Activated CD4-positive, CD25-positive, alpha-beta regulatory T cell (primary cell): ENCODE measurements around the gene ADIRF.
"Not testable (repeated sequence)": the region's sequence is repeated elsewhere in the genome, so short reads cannot be mapped to it uniquely, and the experiment has no call there.

ENCODE experiments used
- DNase-seq, 4 experiments: peaks; one replicate each; lab custom pipeline; 2025; lab: John Stamatoyannopoulos, UW

ADIRF gene

GRCh38 chr10:86946213-86947155 is 21.8 kb upstream of the ADIRF start:
- DNase-seq = no peak

- DNase-seq = not testable (repeated sequence)
These were observed 20.5 kb upstream of the ADIRF start for GRCh38 chr10:86947806-86948205.

- DNase-seq = peak in 1 of 4 experiments; percentile 11
These were observed 17.9 kb upstream of the ADIRF start for GRCh38 chr10:86950349-86950748.

GRCh38 chr10:86951184-86951761 is 17.0 kb upstream of the ADIRF start:
- no peak for DNase-seq

GRCh38 chr10:86952106-86952505 is 16.2 kb upstream of the ADIRF start:
- no peak for DNase-seq

- DNase-seq = not testable (repeated sequence)
These were observed 15.6 kb upstream of the ADIRF start for GRCh38 chr10:86952697-86953096.

GRCh38 chr10:86953747-86954680 is 14.3 kb upstream of the ADIRF start:
- DNase-seq = no peak

GRCh38 chr10:86954681-86955500 is 13.4 kb upstream of the ADIRF start:
- no peak for DNase-seq

- no peak for DNase-seq
These were observed 12.6 kb upstream of the ADIRF start for GRCh38 chr10:86955501-86956194.

GRCh38 chr10:86956195-86956847 is 12.0 kb upstream of the ADIRF start:
- DNase-seq = no peak

GRCh38 chr10:86956848-86957448 is 11.3 kb upstream of the ADIRF start:
- DNase-seq = no peak

GRCh38 chr10:86957471-86958115 is 10.7 kb upstream of the ADIRF start, which contains the start of gene MMRN2:
Gene MMRN2 (minus strand): TSS chr10:86957615. CDS start chr10:86957541, 74 bp downstream.
- DNase-seq = no peak

- no peak for DNase-seq
These were observed 10.0 kb upstream of the ADIRF start, which contains the start of gene SNCG for GRCh38 chr10:86958116-86958900. Gene SNCG (plus strand): TSS chr10:86958599. CDS start chr10:86958698, 99 bp downstream.

GRCh38 chr10:86958901-86959736 is 9.2 kb upstream of the ADIRF start:
- DNase-seq = no peak

GRCh38 chr10:86959737-86960002 is 8.6 kb upstream of the ADIRF start:
- no peak for DNase-seq

GRCh38 chr10:86960003-86960862 is 8.0 kb upstream of the ADIRF start:
- DNase-seq = no peak
